ENCODE measurements around the gene BPTF.
A peak's percentile ranks its signal among the peaks of the same experiment; 100 is the strongest.
"Not testable (repeated sequence)": the region's sequence is repeated elsewhere in the genome, so short reads cannot be mapped to it uniquely, and the experiment has no call there.

The BPTF gene

GRCh38 chr17:67836205-67836987, 11.1 kb downstream of the BPTF start:
- no peak overlapping the region for H3K4me3 ChIP-seq (ENCODE audit: low read depth, low read length)
- no peak for DNase-seq (ENCODE audit: low read depth)
- no peak for TF ChIP-seq CTCF (IDR thresholded peaks at IDR 0.05; ENCODE audit: control insufficient read depth, extremely low read depth, insufficient read depth)

GRCh38 chr17:67837965-67838364, 12.7 kb downstream of the BPTF start:
- DNase-seq (ENCODE audit: low read depth), result peak; percentile 72
- no peak for TF ChIP-seq CTCF (IDR thresholded peaks at IDR 0.05; ENCODE audit: control insufficient read depth, extremely low read depth, insufficient read depth)

GRCh38 chr17:67838538-67838937, 13.2 kb downstream of the BPTF start:
- no peak for TF ChIP-seq CTCF (IDR thresholded peaks at IDR 0.05; ENCODE audit: control insufficient read depth, extremely low read depth, insufficient read depth)
- H3K4me3 ChIP-seq (ENCODE audit: low read depth, low read length), result no peak overlapping the region
- no peak for DNase-seq (ENCODE audit: low read depth)

More at GRCh38 chr17:67837965-67838364, 12.7 kb downstream of the BPTF start:
- H3K4me3 ChIP-seq (ENCODE audit: low read depth, low read length), result no peak overlapping the region

- TF ChIP-seq CTCF (IDR thresholded peaks at IDR 0.05; ENCODE audit: control insufficient read depth, extremely low read depth, insufficient read depth), result no peak
- H3K4me3 ChIP-seq (ENCODE audit: low read depth, low read length), result no peak overlapping the region
- DNase-seq (ENCODE audit: low read depth), result no peak
Measured at GRCh38 chr17:67841992-67842391, 16.7 kb downstream of the BPTF start.

- TF ChIP-seq CTCF (IDR thresholded peaks at IDR 0.05; ENCODE audit: control insufficient read depth, extremely low read depth, insufficient read depth), result no peak
- DNase-seq (ENCODE audit: low read depth), result no peak
- no peak overlapping the region for H3K4me3 ChIP-seq (ENCODE audit: low read depth, low read length)
Measured at GRCh38 chr17:67842648-67843047, 17.3 kb downstream of the BPTF start.

- no peak for TF ChIP-seq CTCF (IDR thresholded peaks at IDR 0.05; ENCODE audit: control insufficient read depth, extremely low read depth, insufficient read depth)
- H3K4me3 ChIP-seq (ENCODE audit: low read depth, low read length), result no peak overlapping the region
- DNase-seq (ENCODE audit: low read depth), result no peak
Measured at GRCh38 chr17:67845374-67845773, 20.1 kb downstream of the BPTF start.

GRCh38 chr17:67848189-67848588, 22.9 kb downstream of the BPTF start:
- DNase-seq (ENCODE audit: low read depth); H3K4me3 ChIP-seq (ENCODE audit: low read depth, low read length): not testable (repeated sequence)

- not testable (repeated sequence) for H3K4me3 ChIP-seq (ENCODE audit: low read depth, low read length); DNase-seq (ENCODE audit: low read depth)
Measured at GRCh38 chr17:67848846-67849245, 23.5 kb downstream of the BPTF start.
